Right lobe of liver (tissue), 4 donors: Measurements from ENCODE around the gene NPNT.

Source experiments
- POLR2A ChIP-seq: fragments of 450-650 bp; IDR thresholded peaks from one replicate; pipeline ENCODE4 v1.6.1; 2017; ENCODE audit warnings: antibody characterized with exemption, mild to moderate bottlenecking
- TF ChIP-seq, protein P1 (sequence below), 4 donors: fragments of 200-600 bp in 3 of 4; fragments of 450-650 bp in 1 of 4; IDR thresholded peaks; one replicate each; pipeline versions ENCODE4 v1.5.1 to v1.8.0; 2016 to 2022; ENCODE audit warnings: antibody characterized with exemption in 4 of 4, mild to moderate bottlenecking in 2 of 4
- donor health status: DM: no; HTN: no; CAD: no.
- donor health status: DM: no; HTN: no; CAD: no.
- donor health status: DM: no; HTN: yes; CAD: no.

DNA sequence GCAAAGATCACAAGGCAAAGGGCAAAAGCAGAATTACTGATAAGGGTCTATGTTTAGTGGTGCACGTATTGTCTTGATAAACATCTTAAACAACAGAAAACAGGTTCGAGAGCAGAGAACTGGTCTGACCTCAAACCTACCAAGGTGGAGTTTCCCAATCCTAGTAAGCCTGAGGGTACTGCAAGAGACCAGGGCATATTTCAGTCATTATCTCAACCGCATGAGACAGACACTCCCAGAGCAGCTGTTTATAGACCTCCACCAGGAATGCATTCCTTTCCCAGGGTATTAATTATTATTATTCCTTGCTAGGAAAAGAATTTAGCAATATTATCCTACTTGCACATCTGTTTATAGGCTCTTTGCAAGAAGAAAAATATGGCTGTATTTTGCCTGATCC is 51.5 kb downstream of the NPNT start:
- TF ChIP-seq POLR2A = no peak
- TF ChIP-seq, protein P1, sequence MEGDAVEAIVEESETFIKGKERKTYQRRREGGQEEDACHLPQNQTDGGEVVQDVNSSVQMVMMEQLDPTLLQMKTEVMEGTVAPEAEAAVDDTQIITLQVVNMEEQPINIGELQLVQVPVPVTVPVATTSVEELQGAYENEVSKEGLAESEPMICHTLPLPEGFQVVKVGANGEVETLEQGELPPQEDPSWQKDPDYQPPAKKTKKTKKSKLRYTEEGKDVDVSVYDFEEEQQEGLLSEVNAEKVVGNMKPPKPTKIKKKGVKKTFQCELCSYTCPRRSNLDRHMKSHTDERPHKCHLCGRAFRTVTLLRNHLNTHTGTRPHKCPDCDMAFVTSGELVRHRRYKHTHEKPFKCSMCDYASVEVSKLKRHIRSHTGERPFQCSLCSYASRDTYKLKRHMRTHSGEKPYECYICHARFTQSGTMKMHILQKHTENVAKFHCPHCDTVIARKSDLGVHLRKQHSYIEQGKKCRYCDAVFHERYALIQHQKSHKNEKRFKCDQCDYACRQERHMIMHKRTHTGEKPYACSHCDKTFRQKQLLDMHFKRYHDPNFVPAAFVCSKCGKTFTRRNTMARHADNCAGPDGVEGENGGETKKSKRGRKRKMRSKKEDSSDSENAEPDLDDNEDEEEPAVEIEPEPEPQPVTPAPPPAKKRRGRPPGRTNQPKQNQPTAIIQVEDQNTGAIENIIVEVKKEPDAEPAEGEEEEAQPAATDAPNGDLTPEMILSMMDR (IDR thresholded peaks at IDR 0.05) = no peak
